ENCODE results near the gene DCBLD1. TPM values are rescaled to one million over a fixed set of nuclear protein-coding genes. Genes with fewer than 3 reads are reported as not detected.

Gene DCBLD1
- total RNA-seq, 1 experiment from 2014 or later: 19.5 TPM

DNA sequence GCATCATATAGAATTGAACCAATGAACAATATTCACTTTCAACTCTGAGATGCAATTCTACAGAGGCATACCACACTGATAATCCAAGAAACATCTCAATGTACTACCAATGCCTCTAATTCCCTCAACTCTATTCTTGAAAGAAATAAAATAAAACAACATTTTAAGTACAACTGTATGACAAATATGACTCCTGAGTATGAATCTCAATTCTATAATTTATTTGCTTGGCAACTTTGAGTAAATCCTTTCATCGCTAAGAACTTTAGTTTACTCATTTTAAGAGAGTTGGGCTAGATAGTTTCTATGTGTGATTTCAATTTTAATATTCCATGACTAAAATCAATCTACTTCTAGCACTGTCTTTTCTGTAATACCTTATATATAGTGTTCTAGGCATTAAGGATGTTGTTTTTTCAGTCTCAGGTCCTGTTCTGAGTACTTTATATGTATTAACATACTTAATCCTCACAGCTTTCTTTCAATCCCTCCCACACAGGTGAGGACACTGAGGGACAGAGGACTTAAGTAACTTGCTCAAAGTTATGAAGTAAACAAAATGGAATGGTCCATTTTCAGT lies 86.4 kb downstream of the DCBLD1 start:
- Histone ChIP-seq H3K9me3 (ENCODE audit: control insufficient read depth in 1 of 2, insufficient read depth in 1 of 2, low read depth in 1 of 2, low read length in 2 of 2) (no peaks in the 10 kb centered on the region), H2AFZ (ENCODE audit: low read depth, low read length, poor library complexity, severe bottlenecking) (no peak overlapping the region), H3K79me2 (ENCODE audit: insufficient read depth, low read length) (no peaks in the 10 kb centered on the region), H3K27ac (ENCODE audit: low read depth, low read length) (no peak overlapping the region), H3K9me2 (ENCODE audit: insufficient read depth) (no peaks in the 10 kb centered on the region), H3K36me3 (ENCODE audit: control insufficient read depth in 1 of 2, insufficient read depth in 2 of 2, low read length in 2 of 2) (peaks cover 29 to 31% of the 10 kb centered on the region in 2 experiments; a peak in 3 of 4 replicates), H3K4me2 (ENCODE audit: low read length) (no peak overlapping the region), H3K4me3 (replicated peaks in 1 of 2; ENCODE audit: low read depth in 1 of 2, low read length in 2 of 2) (no peak overlapping the region), H4K20me1 (ENCODE audit: insufficient read depth) (no peaks in the 10 kb centered on the region), H3K27me3 (ENCODE audit: insufficient read depth, low read length) (no peaks in the 10 kb centered on the region), H3K9ac (ENCODE audit: low read length) (no peak overlapping the region), H3K4me1 (ENCODE audit: control insufficient read depth in 1 of 2, insufficient read depth in 2 of 2, low read length in 2 of 2) (no peaks in the 10 kb centered on the region)
- POLR2A ChIA-PET: no interaction called here
- intact Hi-C loops (cut with micrococcal nuclease): no loop called here
- RAD21 ChIA-PET (ENCODE audit: low non-redundant PET in 1 of 2, low total read pairs in 2 of 2, uncharacterized antibody in 2 of 2, unreplicated experiment in 2 of 2): no interaction called here
- no TSS peak for BruUV-seq (replicated peaks)
- ATAC-seq: no peak
- TF ChIP-seq TCF7L2 (IDR thresholded peaks at IDR 0.05; ENCODE audit: borderline replicate concordance, extremely low read depth, insufficient read depth, insufficient read length): no peak
- CTCF ChIA-PET: no interaction called here
- DNase-seq (ENCODE audit: low read depth, low spot score): no peak

DNA sequence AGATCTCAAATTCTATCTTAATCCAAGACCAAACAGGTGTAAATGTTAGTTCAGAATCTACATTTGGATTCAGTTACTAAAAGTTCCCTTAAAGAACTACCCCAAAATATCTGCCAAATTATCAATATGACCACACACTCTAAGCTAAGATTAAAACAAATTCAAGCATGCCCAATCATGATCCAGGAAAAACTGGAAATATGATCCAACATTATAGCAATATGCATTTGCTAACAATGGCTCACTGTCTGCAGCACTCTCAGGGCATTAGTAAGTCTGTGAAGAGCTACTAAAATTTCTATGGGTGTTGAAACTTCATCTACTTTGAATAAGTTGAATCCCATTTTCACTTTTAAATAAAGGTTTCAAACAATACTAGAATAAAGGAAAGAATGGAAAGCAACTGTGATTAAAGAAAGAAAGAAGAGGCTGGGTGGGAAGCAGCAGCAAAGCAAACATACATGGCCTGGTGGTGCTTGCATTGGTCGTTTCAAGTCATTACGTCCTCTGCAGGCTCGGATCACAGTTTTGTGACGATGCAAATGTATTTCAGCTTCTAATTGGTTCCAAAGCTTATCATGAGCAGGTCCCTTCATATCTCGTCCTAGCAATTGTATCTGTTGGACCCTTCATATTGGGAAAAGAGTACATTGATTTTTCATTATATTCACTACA lies 90.7 kb downstream of the DCBLD1 start:
- BruUV-seq (replicated peaks): no TSS peak
- Histone ChIP-seq H3K4me2 (ENCODE audit: low read length) (no peak overlapping the region), H4K20me1 (ENCODE audit: insufficient read depth) (no peaks in the 10 kb centered on the region), H2AFZ (ENCODE audit: low read depth, low read length, poor library complexity, severe bottlenecking) (no peak overlapping the region), H3K36me3 (ENCODE audit: control insufficient read depth in 1 of 2, insufficient read depth in 2 of 2, low read length in 2 of 2) (peaks cover 12 to 14% of the 10 kb centered on the region in 2 experiments; a peak in 1 of 4 replicates), H3K4me1 (ENCODE audit: control insufficient read depth in 1 of 2, insufficient read depth in 2 of 2, low read length in 2 of 2) (no peaks in the 10 kb centered on the region), H3K9me2 (ENCODE audit: insufficient read depth) (no peaks in the 10 kb centered on the region), H3K9ac (ENCODE audit: low read length) (no peak overlapping the region), H3K27me3 (ENCODE audit: insufficient read depth, low read length) (no peaks in the 10 kb centered on the region), H3K27ac (ENCODE audit: low read depth, low read length) (no peak overlapping the region), H3K4me3 (replicated peaks in 1 of 2; ENCODE audit: low read depth in 1 of 2, low read length in 2 of 2) (no peak overlapping the region), H3K79me2 (ENCODE audit: insufficient read depth, low read length) (no peaks in the 10 kb centered on the region), H3K9me3 (ENCODE audit: control insufficient read depth in 1 of 2, insufficient read depth in 1 of 2, low read depth in 1 of 2, low read length in 2 of 2) (no peaks in the 10 kb centered on the region)
- RAD21 ChIA-PET (ENCODE audit: low non-redundant PET in 1 of 2, low total read pairs in 2 of 2, uncharacterized antibody in 2 of 2, unreplicated experiment in 2 of 2): no interaction called here
- POLR2A ChIA-PET: no interaction called here
- CTCF ChIA-PET: no interaction called here
- intact Hi-C loops (cut with micrococcal nuclease): no loop called here
- TF ChIP-seq POLR2A (IDR thresholded peaks at IDR 0.05; ENCODE audit: borderline replicate concordance, extremely low read depth, insufficient read depth, insufficient read length) (no peak), ZFX (IDR thresholded peaks at IDR 0.05) (no peak), EZH2 (IDR thresholded peaks at IDR 0.05) (no peak), TCF7L2 (IDR thresholded peaks at IDR 0.05; ENCODE audit: borderline replicate concordance, extremely low read depth, insufficient read depth, insufficient read length) (no peak), EGR1 (IDR thresholded peaks at IDR 0.05; ENCODE audit: low read depth) (no peak)
- TF ChIP-seq, protein P1, sequence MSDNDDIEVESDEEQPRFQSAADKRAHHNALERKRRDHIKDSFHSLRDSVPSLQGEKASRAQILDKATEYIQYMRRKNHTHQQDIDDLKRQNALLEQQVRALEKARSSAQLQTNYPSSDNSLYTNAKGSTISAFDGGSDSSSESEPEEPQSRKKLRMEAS (IDR thresholded peaks at IDR 0.05): no peak
- no peak for DNase-seq (ENCODE audit: low read depth, low spot score)
- no peak for ATAC-seq
